Measurements from ENCODE around the gene BTNL9. TPM values are rescaled to one million over a fixed set of nuclear protein-coding genes. Genes with fewer than 3 reads are reported as not detected.

BTNL9 gene
- polyA plus RNA-seq, 2 of the 4 experiments (the other 2 are of a cell fraction), result 0.85 to 1.5 TPM

DNA sequence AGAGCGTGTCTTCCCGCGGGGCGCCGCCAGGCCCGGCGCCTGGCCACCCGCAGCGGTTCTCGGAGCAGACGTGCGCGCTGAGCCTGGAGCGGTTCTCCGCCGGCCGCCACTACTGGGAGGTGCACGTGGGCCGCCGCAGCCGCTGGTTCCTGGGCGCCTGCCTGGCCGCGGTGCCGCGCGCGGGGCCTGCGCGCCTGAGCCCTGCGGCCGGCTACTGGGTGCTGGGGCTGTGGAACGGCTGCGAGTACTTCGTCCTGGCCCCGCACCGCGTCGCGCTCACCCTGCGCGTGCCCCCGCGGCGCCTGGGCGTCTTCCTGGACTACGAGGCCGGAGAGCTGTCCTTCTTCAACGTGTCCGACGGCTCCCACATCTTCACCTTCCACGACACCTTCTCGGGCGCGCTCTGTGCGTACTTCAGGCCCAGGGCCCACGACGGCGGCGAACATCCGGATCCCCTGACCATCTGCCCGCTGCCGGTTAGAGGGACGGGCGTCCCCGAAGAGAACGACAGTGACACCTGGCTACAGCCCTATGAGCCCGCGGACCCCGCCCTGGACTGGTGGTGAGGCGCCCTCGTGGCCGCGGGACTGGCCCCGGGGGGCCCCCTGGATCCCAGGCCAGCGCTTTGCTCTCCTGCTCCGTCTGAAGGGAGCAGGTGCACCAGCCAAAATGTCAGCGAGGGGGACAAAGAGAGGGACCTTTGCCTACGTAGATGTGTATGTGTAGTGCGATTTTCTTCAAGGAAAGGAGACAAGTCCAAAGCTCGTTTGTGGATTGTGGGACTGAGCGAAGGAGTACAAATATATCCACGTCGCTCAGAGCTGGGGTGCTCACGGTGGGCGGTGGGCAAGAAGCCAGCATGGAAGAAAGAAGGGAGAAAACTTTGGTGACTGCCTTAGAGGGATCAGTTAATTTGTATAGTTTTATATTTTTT lies 19.5 kb downstream of the BTNL9 start:
- Histone ChIP-seq H3K4me3 (no peak overlapping the region), H3K9me3 (no peaks in the 10 kb centered on the region), H3K4me2 (no peak overlapping the region), H3K4me1 (no peaks in the 10 kb centered on the region), H3K27ac (no peak overlapping the region)
- TF ChIP-seq MYC (IDR thresholded peaks at IDR 0.05; ENCODE audit: borderline replicate concordance, low read length) (no peak), ELK1 (IDR thresholded peaks at IDR 0.05; ENCODE audit: low read depth, low read length) (no peak), CBX8 (IDR thresholded peaks at IDR 0.05) (no peak), GATA3 (IDR thresholded peaks at IDR 0.05; ENCODE audit: borderline replicate concordance) (no peak)
- POLR2A ChIA-PET, result no interaction called here
- CTCF ChIA-PET, result no interaction called here
- FAIRE-seq, result no peak
- 76% methylated on average over 69 of the region's 86 CpGs for WGBS (ENCODE audit: missing lambda C conversion rate)
- no peak for DNase-seq (ENCODE audit: low read depth in 1 of 2, low spot score in 1 of 2)
- ATAC-seq, result no peak

DNA sequence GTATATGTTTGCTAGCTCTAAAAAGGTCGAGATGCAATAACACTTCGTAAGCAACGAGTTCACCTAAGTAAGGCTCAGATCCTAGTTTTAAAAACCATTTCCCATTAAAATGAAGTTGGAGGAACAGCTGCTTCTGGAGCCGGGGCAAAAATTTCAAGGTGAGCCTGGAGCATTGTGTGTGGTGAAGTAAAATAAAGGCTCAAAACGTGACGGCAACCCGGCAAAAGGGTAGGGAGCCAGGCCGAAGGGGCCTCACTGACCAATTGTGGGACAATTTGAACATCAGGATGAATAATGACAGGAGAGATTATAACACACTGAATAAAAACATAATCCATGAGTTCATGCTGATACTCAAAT lies 20.1 kb downstream of the BTNL9 start:
- no peak overlapping the region for H3K4me2 ChIP-seq
- H3K9me3 ChIP-seq, result no peaks in the 10 kb centered on the region
- 65% methylated on average over 8 of the region's 8 CpGs for WGBS (ENCODE audit: missing lambda C conversion rate)

DNA sequence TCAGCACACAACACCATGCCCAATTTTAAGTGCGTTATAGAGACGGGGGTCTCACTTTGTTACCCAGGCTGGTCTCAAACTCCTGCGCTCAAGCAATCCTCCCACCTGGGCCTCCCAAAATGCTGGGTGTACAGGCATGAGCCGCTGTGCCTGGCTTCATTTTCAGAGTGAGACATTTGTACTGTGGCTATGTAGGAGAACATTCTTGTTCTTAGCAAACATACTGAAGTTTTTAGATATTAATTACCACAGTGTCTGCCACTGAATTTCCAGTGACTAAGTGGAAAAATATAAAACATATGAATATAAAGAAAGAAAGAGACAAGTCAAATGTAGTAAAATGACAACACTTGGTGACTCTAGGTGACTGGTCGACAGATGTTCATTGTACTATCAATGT lies 20.9 kb downstream of the BTNL9 start:
- POLR2A ChIA-PET, result no interaction called here
- FAIRE-seq (no peak), DNase-seq (ENCODE audit: low read depth in 1 of 2, low spot score in 1 of 2) (no peak), ATAC-seq (no peak)
- H3K27ac ChIP-seq, result no peak overlapping the region
- H3K4me2 ChIP-seq, result no peak overlapping the region
- TF ChIP-seq HEYL (CRISPR knock-in tag; IDR thresholded peaks at IDR 0.05), result no peak
- TF ChIP-seq ELK1 (IDR thresholded peaks at IDR 0.05; ENCODE audit: low read depth, low read length), result no peak
- WGBS (ENCODE audit: missing lambda C conversion rate), result 76% methylated on average over 5 of the region's 5 CpGs
- H3K4me1 ChIP-seq, result no peaks in the 10 kb centered on the region
- H3K4me3 ChIP-seq, result no peak overlapping the region
- CTCF ChIA-PET, result no interaction called here
- no peaks in the 10 kb centered on the region; the same call in 2 of the 3 replicates for H3K9me3 ChIP-seq

More for the DNA sequence above, 20.1 kb downstream of the BTNL9 start:
- Histone ChIP-seq H3K4me1 (no peaks in the 10 kb centered on the region), H3K4me3 (no peak overlapping the region), H3K27ac (no peak overlapping the region)
- no peak for DNase-seq (ENCODE audit: low read depth in 1 of 2, low spot score in 1 of 2)
- ChIA-PET POLR2A (no interaction called here), CTCF (no interaction called here)
- FAIRE-seq, result no peak
- ATAC-seq, result no peak
- TF ChIP-seq CBX8 (IDR thresholded peaks at IDR 0.05), result no peak
- no peak for TF ChIP-seq MYC (IDR thresholded peaks at IDR 0.05; ENCODE audit: borderline replicate concordance, low read length)
- TF ChIP-seq, protein P1, sequence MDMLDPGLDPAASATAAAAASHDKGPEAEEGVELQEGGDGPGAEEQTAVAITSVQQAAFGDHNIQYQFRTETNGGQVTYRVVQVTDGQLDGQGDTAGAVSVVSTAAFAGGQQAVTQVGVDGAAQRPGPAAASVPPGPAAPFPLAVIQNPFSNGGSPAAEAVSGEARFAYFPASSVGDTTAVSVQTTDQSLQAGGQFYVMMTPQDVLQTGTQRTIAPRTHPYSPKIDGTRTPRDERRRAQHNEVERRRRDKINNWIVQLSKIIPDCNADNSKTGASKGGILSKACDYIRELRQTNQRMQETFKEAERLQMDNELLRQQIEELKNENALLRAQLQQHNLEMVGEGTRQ (IDR thresholded peaks at IDR 0.05), result no peak
- TF ChIP-seq POLR2AphosphoS2 (conservative IDR thresholded peaks at IDR 0.05; ENCODE audit: low read length), result no peak
- TF ChIP-seq HOXA7 (CRISPR knock-in tag; IDR thresholded peaks at IDR 0.05), result no peak
- TF ChIP-seq NR3C1 (IDR thresholded peaks at IDR 0.05), result no peak
- TF ChIP-seq BCL3 (IDR thresholded peaks at IDR 0.05), result no peak
- TF ChIP-seq MAFK (IDR thresholded peaks at IDR 0.05; ENCODE audit: partially characterized antibody), result no peak
- TF ChIP-seq TFCP2L1 (CRISPR knock-in tag; IDR thresholded peaks at IDR 0.05), result no peak
- TF ChIP-seq TP53 (CRISPR knock-in tag; IDR thresholded peaks at IDR 0.05), result no peak
- TF ChIP-seq HOXB5 (CRISPR knock-in tag; IDR thresholded peaks at IDR 0.05), result no peak
- no peak for TF ChIP-seq GATA3 (IDR thresholded peaks at IDR 0.05; ENCODE audit: borderline replicate concordance)
- TF ChIP-seq RCOR1 (IDR thresholded peaks at IDR 0.05; ENCODE audit: low read depth, low read length), result no peak

All from A549 (cell line).